ENCODE results near the gene PFKFB2.

PFKFB2 gene

DNA sequence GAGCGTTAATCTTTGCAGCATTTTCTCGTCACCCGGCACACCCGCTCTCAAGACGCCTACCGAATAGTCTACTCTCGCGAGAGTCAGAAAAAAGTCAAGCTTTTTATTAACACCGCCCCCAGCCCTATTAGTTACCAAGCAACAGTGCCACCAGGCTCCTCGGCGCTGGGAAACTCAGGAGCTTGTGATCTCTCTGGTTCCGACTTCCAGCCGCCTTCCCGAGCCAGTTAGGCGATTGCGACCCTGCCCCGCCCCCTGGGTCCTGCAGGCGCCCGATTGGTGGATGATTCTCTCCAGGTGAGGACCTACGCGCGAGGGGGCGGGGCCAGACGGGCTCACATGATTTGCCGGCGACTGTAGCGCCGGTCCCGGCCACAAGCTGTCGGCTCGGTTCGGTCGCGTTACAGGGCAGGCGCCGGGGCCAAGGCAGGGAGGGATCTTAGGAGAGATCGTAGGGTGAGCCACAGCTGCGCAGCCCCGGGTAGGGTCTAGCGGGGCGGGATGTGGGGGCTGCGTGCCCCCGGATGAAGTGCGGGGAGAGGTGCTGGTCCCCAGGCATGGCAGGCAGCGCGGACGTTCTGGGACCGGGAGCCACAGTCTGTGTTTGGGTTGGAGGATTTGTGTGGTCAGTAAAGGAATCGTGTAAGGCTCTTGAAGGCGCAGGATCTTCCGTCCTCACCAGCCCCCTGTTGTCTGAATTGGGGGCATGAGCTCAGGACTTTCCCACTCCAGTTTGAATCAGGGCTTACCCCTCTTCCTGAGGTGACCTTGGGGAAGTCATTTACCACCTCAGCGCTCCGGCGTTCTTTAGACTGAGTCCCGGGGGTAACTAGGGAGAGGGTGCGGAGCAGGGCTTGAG, at the start of gene PFKFB2:
TSS of gene PFKFB2 (plus strand) at position 365 of the 859 bp plus-strand sequence. CDS start 1,443 bp downstream, outside the sequence.
- DNase-seq, result peak; percentile 98

DNA sequence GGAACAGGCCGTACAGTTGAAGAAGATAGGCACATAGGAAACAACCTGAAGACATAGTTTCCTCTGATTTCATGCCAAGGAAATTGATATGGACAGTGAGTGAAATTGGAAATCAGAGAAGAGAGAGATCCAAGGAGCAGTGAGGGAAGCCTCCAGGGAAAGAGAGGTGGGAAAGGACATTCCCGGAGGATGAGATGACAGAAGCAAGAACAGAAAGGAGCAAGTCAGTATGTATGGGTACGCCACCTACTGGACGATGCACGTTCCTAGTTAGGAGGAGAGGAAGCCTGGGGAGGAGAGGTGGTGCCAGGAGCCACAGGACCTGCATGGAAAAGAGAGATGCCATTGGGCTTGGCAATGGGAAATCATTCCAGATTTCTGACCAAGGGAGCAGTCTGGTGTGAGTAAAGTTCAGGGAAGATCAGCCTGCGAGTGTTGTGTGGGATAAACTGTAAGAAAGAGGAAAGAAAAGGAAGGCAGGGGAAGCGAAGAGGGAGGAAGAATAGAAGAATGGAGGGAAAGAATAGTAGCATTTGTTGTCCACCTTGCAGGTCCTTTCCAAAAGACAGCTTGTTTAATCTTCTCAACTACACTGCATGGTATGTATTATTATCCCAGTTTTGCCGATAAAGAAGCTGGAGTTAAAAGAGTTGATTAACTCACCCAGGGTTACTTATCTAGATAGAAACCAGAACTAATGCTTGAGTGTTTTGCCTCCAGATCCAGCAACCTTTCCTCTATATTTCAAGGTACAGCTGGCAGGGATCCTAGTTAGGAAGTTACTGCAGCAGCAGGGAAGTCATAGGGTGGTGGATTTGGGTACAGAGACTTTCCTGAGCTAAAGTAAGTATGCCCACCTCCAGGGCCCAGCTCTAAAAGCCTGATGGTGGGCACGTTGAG, 47.9 kb upstream of the PFKFB2 start:
- peak; percentile 53 for DNase-seq

DNA sequence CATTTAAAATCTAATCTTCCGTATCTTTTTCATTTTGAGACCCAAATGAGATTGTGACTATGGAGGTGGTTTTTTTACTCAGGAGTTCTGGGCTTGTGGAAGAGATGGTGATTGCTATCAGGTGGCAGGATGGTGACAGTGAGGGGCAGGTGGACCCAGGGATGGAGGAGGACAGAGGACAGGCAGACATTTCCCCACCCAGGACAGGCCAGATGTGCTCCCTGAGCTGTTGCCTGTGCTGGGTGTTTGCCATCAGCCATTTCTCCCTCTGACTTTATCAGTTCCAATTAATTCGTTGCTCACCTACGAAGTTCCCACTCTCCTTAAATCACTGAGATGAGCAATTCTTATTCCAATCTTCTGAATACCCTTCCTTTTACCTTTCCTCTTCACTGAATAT, 47.0 kb upstream of the PFKFB2 start:
- no peak for DNase-seq

DNA sequence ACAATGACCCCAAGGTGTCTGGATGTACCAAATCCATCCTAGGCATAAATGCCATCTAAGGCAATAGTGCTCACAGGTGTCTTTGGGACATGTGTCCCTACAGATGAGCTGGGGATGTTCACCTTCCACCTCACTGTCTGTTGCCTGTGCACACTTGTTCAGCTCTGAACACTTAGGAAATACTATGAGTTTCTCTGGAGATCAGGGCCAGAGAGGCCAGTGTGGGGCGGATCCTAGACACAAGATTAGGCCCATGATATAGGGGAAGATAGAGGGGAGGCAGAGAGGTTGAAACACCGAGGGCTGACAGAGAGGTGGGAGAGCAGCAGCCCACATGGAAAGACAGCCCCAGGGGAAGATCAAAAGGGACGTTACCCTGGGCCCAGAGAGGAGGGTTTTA, 46.2 kb upstream of the PFKFB2 start:
- DNase-seq, result no peak

DNA sequence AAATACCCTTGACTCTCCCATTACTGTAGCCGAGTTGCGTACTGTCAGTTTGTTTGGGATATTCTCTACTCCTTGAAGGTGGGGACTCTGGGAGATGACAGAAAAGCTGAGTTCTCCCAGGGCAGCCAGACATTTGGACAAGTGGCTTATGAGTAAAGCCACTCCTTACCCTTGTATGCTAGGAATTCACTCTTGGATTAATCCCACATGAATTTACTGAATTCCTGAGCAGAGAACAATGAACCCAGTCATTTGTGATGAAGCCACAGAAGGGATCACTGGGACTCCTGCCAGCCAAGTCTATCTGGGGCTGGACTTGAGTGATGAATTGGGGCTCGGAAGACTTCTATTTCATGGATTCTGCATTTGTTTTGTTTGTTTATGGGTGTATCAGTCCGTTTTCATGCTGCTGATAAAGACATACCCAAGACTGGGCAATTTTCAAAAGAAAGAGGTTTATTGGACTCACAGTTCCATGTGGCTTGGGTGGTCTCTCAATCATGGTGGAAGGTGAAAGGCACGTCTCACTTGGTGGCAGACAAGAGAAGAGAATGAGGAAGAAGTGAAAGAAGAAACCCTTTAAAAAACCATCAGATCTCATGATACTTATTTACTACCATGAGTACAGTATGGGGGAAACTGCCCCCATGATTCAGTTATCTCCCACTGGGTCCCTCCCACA, 45.6 kb upstream of the PFKFB2 start:
- DNase-seq, result no peak

DNA sequence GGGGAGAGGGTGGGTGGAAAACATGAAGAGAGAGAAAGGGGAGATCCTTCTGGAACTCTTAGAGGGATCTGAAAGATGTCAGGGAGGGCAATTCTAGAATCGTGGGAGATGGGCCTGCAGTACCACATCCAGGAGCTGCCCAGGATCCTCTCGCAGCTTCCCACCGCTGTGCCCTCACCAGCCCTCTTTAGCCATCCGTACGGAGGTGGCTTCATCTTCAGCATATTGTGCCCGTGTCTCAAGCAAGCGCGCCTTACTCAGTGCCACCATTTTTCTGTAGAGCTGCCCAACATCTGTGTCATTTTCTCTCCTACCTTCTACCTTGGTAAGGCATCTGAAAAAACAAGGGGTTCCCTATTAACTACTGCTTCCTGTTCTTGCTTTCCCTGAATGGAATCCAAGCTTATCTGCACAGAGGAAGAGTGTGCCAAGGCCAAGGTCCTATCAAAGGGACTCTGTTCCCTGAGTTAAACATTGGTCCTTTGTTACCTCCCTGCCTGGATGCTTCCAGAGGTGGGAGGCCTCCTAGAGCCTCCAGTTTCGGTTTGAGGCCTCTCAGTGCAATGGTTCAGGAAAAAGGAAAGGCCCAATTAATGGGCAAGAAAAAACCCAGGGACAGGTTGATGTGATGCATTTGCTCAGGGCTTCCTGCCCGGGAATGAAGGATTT, 43.8 kb upstream of the PFKFB2 start:
- no peak for DNase-seq

DNA sequence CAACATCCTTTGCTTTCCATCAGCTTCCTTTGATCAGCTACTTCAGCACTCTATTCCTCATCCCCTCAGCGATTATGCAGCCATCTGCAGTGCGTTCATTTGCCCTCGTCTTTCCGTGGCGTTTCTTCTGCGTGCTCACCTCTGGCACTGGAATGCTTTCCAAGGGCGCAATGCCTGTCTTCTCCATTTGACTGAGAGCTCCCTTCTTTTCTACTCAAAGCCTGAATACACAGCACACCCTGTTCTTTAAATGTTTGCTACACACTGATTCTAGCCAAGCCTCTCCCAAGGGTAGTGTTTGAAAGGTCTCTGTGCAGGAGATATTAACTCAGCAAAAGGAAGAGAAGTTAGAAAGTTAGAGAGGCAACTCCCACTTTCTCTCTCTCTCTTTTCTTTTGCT, 43.1 kb upstream of the PFKFB2 start:
- DNase-seq, result no peak

DNA sequence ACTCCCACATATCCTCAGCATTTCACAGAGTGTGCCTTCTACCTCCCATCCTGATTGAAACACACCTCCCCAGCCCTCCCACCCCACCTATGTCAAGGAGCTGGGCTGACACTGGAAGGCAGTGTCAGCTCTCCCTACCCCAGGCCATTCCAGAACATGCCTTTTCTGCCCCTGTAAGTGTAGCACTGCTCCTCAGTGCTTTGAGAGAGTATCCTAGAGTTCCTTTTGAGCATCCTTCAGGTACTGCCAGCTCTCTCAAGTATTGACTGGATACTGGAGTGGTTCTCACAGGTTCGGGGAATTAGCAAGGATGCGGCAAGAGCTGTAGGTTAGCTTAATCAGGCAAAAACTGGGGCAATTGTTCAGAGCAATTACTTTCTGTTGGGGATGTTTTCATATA, 42.3 kb upstream of the PFKFB2 start:
- no peak for DNase-seq

DNA sequence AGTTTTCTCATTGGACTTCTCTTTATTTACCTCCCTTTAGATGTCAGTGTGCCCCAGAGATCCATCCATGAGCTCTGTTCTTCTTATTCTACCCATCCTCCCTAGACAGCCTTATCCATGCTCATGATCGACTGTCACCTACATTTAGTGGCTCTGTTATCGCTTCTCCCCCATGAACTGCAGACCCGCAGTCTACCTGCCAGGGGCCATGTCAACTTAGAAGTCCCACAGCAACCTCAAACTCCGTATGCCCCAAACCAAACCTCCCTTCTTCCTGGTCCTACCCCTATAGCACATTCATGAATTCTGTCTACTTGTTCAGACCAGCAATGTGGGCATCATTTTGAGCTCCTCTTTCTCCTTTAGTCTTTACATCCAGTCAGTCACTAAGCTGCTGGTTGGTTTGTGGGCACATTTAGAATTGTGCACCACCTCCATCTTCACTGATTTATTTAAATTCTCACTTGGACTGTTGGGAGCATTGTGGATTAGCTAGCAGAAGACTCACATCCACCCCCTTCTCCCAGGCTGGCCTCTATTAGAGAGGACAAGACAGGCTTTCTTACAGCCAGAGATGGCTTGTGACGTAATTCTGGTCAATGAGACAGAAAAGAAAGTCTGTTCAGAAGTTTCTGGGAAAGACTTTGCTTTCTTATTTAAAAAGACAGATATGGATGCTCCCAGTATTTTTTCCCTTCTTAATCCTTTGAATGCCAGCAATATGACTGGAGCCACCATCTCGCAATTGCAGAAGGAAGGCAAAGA, 39.6 kb upstream of the PFKFB2 start:
- DNase-seq, result no peak

DNA sequence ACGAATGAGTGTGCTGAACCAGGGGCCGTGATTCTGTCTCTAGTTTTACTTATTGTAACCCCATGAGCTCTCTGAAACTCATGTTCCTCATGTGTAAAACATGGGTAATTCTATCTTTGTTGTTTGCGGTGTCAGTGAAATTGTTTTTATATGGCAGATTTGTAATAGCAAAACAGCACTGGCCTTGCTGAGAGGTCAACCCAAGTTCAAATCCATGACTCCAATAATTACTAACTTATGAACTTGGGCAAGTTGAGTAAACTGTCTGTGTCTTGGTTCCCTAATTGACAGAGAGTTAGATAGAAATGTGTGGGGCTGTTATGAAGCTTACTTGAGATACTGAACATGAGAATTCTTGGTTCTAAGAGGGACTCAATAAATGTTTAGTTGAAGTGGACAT, 38.3 kb upstream of the PFKFB2 start:
- no peak for DNase-seq

DNA sequence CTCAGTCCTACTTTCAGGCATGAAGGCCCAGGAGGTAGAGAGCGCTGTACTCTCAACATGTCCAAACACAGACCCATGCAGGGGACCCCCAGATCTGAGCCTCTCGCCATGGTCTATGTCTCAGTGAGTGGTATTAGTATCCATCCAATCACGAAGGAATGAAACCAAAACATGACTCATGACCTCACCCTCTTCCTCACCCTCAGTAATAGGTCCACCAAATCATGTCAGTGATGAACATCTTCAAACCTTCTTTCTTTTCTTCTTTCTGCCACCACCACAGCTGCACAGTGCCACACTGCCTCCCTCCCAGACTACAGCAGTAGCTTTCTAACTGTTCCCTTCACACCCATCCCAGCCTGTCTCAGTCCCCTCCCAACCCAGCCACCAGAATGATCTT, 37.3 kb upstream of the PFKFB2 start:
- DNase-seq, result no peak

DNA sequence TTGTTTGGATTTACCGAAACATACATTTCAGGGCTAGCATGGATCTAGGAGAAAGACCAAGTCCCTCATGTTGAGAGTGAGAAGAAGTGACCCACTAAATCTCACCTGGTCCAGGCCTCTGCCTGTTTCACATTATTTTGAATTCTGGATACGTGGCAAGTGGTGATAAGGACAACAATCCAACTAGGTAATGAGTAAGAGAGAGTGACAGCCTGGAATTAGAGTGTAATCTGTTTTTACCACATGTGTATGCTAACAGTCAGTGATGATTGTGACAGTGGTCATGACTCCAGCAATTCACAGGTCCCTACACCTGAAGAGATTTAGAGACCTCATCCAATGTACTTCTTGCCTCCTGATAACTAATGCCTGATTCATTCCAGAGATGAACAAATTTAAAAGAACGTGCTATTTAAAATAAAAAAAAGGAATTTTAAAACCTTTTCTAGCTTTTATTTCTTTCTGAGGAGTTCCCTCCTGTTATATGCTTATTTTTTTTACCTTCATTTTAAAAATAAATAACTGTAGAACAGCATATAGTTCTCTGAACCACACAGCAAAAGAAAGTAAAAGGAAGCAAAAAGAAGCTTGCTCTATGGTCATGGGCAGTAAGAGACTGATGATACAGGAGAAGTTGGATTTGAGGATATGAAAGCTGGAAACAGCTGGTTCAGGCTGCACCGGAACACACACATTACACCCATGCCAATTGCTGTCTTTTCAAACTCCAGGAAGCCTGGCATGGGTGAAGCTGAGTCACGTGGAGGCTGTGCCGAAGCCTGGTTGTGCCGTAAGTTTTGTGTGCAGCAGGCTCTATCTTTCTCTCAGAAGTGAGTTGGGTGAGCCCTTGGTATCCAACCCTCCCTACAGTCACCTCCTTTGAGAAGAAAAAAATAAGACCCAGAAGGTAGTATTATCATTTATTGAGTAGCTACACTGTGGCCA, 35.2 kb upstream of the PFKFB2 start:
- no peak for DNase-seq

DNA sequence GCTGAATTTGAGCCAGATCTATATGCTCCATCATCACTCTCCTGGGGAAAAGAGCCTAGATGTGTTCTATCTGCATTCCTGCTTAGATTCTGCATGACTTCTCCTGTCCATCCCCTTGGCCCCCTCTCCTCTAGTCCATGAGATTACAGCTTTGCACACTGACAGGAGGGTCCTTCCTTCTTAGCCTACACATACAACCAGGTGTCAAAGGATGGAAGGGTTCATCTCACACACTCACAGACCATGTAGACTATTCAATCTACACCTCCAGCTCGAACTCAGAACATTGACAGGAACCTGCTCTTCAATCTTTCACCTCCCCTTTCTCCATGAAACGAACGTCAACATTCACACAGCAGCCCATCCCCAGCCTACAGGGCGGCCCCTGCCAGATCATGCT, 34.4 kb upstream of the PFKFB2 start:
- no peak for DNase-seq

DNA sequence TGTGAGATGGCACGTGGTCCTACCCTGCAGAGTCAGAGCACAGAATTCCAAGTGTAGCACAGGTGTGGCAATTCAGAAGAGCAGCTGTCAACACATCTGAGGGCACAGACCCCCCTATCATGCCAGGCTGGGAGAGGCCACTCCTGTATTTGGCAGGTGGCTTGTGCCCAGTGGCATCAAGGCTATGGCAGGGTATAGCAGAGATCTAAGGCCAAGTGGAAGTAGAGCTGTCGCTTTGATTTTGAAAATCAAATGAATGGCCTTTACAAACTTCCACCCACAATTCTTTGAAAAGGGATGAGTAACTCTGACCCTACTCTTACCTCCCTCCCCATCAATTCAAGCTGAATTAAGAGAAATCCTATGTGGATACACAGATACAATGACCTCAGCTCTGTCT, 33.9 kb upstream of the PFKFB2 start:
- DNase-seq, result no peak

DNA sequence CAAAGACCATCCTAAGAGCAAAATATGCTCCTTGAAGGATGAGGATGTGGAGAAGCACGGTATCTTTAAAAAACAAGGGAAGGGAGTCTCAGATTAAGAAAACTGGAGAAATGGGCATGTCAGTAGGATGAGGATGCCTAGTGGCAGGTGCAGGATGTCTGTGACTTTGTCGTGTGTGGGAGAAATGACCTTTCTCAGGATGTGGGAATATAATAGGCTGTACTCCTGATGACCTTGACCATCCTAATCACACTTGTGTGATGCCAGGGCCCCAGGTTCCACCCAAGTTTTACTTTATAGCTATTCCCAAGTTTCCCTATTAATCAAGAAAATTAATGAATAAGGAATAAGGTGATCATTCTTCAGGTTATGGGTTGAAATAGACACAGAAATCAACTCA, 33.4 kb upstream of the PFKFB2 start:
- no peak for DNase-seq

DNA sequence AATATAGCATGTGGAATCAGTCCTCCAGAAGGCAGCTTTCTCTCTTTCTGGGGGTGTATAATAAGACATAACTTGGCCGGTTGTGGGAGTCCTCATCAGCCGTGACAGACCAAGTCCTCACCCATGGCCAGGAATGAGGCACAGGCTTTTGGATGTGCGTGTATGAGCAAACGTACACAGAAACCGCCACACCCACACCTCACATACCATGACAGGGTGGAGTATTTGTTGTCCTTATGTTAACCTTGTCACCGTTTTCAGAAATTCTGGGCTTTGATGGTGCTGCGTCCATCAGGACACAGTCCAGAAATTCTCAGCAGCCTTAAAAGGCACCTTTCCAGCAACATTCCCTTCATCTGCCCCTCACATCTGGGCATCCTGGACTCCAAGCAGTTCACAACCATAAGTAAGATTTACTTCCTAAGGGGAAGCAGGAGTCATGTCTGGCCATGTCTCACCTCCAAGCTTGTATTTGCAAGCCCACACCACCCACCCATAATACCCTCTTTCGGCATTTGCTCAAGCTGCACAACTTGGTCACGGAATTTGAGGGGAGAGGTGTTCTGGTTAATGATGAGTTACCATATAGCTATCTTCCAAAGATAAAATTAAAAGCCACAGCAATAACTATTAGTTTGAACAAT, 32.9 kb upstream of the PFKFB2 start:
- no peak for DNase-seq

DNA sequence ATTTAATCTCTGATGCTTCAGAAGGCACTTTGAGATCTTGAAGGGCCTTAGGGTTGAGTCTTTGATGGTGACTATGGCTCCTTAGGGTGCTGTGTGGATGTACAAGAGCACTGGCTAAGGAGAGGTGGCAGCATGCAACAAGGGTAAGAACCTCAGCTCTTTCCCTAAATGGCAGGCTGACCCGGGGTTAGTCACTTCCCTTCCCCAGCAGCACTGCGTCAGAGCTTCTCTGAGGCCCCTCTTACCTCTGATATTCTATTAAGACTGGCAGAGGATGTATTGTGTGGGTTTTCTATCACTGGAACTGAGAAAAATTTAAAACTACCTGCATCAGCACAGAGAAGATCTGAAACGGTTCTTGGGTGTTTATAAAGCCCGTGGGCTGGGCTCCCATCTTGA, 32.4 kb upstream of the PFKFB2 start:
- no peak for DNase-seq

DNA sequence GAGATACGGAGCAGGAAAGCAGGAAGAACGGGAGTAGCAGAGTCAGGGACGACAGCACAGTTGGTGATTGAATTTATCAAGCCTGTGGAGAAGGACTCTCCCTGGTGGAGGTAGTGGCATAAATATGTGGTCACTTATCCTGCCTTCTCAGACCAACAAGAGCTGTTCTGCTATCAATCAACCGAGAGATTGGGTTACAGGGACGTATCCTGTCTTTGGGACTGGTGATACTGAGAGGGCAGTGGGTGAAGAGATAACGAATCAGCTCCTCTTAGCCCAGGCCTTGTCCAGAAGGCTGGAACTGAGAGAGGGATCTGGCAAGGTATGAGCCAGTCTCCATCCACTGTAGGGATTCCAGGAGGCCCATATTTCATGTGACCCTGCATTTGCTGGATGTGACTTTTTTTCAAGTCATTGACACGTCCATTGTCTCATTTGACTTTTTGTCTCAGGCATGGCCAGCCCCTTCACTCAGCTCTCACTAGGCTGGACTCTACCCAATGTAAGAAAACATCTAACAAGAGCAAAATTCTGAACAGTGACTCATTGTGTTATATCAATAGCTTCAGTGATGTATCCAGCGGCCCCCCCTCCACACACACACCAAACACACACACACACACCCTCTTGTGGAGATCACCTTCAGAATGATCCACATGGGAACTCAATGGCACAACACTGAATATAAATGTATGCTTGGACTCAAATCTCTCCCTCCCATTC, 31.8 kb upstream of the PFKFB2 start:
- DNase-seq, result no peak

DNA sequence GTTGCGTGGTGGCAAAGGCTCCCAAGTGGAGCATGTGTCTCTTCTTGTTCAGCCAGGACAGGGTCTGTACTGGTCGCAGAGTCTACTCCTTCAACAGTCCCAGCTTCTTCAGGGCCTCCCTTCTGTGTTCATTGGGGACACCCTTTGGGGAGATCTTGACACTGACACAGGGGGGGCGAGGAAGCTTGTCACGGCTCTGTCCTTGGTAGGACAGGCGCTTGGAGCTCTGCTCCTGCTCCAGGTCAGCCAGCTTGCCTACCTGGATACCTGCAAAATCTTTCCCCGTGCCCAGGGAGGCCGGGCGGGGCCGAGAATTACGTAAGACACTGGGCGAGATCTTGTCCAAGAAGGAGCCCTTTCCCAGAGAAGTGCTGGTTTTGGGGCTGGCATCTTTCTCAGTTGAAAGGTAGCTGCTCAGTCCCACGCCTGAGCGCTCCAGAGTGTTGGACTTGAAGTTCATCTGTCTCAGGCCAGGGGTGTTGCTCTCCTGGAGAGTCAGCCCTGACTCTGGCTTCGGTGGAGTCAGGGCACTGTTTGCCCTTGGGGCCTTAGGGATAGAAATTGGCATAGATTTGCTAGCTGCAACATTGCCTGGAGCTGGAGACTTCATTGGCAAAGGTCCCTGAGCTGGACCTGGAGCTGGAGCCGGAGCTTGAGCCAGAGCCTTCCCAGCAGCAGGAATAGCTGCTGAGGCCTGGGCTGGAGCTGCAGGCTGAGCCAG, 31.0 kb upstream of the PFKFB2 start:
- no peak for DNase-seq

All from CD4-positive, alpha-beta T cell treated with Interleukin-17A for 4 hours (primary cell).